Measurements from ENCODE around the gene AFDN. TPM values are rescaled to one million over a fixed set of nuclear protein-coding genes. Genes with fewer than 3 reads are reported as not detected.

Gene AFDN
- total RNA-seq, 4 donors from 2014 or later: 66.9 to 88.0 (median 75.3) TPM

- Histone ChIP-seq H3K4me3 (no peak overlapping the region), H3K9me3 (no peaks in the 10 kb centered on the region), H3K4me1 (peaks cover 0 to 5% (median 0%) of the 10 kb centered on the region in 4 donors), H3K27ac (replicated peaks in 1 of 4) (no peak overlapping the region), H3K27me3 (no peaks in the 10 kb centered on the region), H3K36me3 (peaks cover 11 to 49% (median 29%) of the 10 kb centered on the region in 4 donors)
- TF ChIP-seq EP300 (IDR thresholded peaks at IDR 0.05) (no peak), POLR2A (IDR thresholded peaks at IDR 0.05; ENCODE audit: low read depth) (no peak), POLR2AphosphoS5 (IDR thresholded peaks at IDR 0.05) (no peak)
- TF ChIP-seq, protein P1, sequence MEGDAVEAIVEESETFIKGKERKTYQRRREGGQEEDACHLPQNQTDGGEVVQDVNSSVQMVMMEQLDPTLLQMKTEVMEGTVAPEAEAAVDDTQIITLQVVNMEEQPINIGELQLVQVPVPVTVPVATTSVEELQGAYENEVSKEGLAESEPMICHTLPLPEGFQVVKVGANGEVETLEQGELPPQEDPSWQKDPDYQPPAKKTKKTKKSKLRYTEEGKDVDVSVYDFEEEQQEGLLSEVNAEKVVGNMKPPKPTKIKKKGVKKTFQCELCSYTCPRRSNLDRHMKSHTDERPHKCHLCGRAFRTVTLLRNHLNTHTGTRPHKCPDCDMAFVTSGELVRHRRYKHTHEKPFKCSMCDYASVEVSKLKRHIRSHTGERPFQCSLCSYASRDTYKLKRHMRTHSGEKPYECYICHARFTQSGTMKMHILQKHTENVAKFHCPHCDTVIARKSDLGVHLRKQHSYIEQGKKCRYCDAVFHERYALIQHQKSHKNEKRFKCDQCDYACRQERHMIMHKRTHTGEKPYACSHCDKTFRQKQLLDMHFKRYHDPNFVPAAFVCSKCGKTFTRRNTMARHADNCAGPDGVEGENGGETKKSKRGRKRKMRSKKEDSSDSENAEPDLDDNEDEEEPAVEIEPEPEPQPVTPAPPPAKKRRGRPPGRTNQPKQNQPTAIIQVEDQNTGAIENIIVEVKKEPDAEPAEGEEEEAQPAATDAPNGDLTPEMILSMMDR (IDR thresholded peaks at IDR 0.05): no peak
- intact Hi-C loops (cut with DNase I): no loop called here
- DNase-seq (ENCODE audit: extremely low spot score): no peak
Observed at GRCh38 chr6:167910007-167910406, 83.3 kb downstream of the AFDN start.

DNA sequence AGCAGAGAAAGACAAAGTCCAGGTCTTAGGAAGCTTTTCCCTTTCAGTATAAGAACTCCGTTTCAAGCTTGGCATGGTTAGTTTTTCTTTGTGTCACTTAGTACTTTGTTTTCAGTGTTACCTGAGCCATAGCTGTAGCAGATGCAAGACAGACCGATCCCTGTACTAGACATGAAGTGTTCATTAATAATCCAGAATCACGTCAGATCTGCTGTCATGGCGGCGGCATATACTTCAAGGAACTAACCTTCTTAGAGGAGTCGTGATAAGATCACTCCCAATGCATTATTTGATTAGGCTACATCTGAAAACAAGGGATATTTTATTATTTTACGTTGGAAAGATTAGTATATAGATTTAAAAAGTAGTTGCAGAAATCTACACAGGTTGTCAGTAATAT, 83.9 kb downstream of the AFDN start:
- TF ChIP-seq, protein P1 (IDR thresholded peaks at IDR 0.05): no peak
- no peak for TF ChIP-seq POLR2A (IDR thresholded peaks at IDR 0.05; ENCODE audit: low read depth)
- TF ChIP-seq EP300 (IDR thresholded peaks at IDR 0.05): no peak
- TF ChIP-seq POLR2AphosphoS5 (IDR thresholded peaks at IDR 0.05): no peak
- intact Hi-C loops (cut with DNase I): no loop called here
- peaks cover 0 to 5% (median 0%) of the 10 kb centered on the region in 4 donors for H3K4me1 ChIP-seq
- peaks cover 15 to 50% (median 30%) of the 10 kb centered on the region in 4 donors for H3K36me3 ChIP-seq
- no peak overlapping the region for H3K4me3 ChIP-seq
- H3K9me3 ChIP-seq: no peaks in the 10 kb centered on the region
- 80% methylated on average over 7 of the region's 7 CpGs for WGBS
- H3K27ac ChIP-seq (replicated peaks in 1 of 4): no peak overlapping the region
- peak; percentile 66 for DNase-seq (ENCODE audit: extremely low spot score)
- no peaks in the 10 kb centered on the region for H3K27me3 ChIP-seq

- no peak for TF ChIP-seq POLR2AphosphoS5 (IDR thresholded peaks at IDR 0.05)
- TF ChIP-seq, protein P1 (IDR thresholded peaks at IDR 0.05): no peak
- TF ChIP-seq EP300 (IDR thresholded peaks at IDR 0.05): no peak
- TF ChIP-seq POLR2A (IDR thresholded peaks at IDR 0.05; ENCODE audit: low read depth): no peak
- Histone ChIP-seq H3K27ac (replicated peaks in 1 of 4) (no peak overlapping the region), H3K36me3 (peaks cover 22 to 68% (median 44%) of the 10 kb centered on the region in 4 donors), H3K4me1 (no peaks in the 10 kb centered on the region), H3K27me3 (no peaks in the 10 kb centered on the region), H3K9me3 (no peaks in the 10 kb centered on the region), H3K4me3 (no peak overlapping the region)
- 98% methylated on average over 2 of the region's 2 CpGs for WGBS
- no peak for DNase-seq (ENCODE audit: extremely low spot score)
- intact Hi-C loops (cut with DNase I): no loop called here
Observed at GRCh38 chr6:167912494-167912893, 85.8 kb downstream of the AFDN start.

GRCh38 chr6:167913699-167914098, 87.0 kb downstream of the AFDN start:
- H3K4me3 ChIP-seq: no peak overlapping the region
- no peaks in the 10 kb centered on the region for H3K27me3 ChIP-seq
- intact Hi-C loops (cut with DNase I): no loop called here
- no peak for TF ChIP-seq EP300 (IDR thresholded peaks at IDR 0.05)
- TF ChIP-seq, protein P1 (IDR thresholded peaks at IDR 0.05): no peak
- TF ChIP-seq POLR2A (IDR thresholded peaks at IDR 0.05; ENCODE audit: low read depth): no peak
- no peak for TF ChIP-seq POLR2AphosphoS5 (IDR thresholded peaks at IDR 0.05)
- no peaks in the 10 kb centered on the region for H3K9me3 ChIP-seq
- no peaks in the 10 kb centered on the region for H3K4me1 ChIP-seq
- peaks cover 29 to 75% (median 55%) of the 10 kb centered on the region in 4 donors for H3K36me3 ChIP-seq
- H3K27ac ChIP-seq (replicated peaks in 1 of 4): no peak overlapping the region
- peak; percentile 45 for DNase-seq (ENCODE audit: extremely low spot score)
- 90% methylated on average over 3 of the region's 3 CpGs for WGBS

DNA sequence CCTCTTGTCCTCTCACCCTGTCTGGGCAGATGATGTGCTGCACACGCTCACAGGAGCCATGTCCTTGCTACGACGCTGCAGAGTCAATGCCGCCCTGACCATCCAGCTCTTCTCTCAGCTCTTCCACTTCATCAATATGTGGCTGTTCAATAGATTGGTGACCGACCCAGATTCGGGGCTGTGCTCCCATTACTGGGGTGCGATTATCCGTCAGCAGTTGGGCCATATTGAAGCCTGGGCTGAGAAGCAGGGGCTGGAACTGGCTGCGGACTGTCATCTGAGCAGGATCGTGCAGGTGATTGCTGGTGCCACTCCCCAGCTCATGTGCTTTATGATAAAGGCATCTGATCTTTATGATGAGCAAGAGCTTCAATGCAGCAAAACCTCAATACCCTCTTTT, 88.4 kb downstream of the AFDN start:
- Histone ChIP-seq H3K27ac (replicated peaks in 1 of 4) (no peak overlapping the region), H3K9me3 (no peaks in the 10 kb centered on the region), H3K27me3 (no peaks in the 10 kb centered on the region), H3K4me3 (no peak overlapping the region), H3K36me3 (peaks cover 39 to 89% (median 68%) of the 10 kb centered on the region in 4 donors), H3K4me1 (no peaks in the 10 kb centered on the region)
- 98% methylated on average over 10 of the region's 10 CpGs for WGBS
- intact Hi-C loops (cut with DNase I): no loop called here
- TF ChIP-seq POLR2AphosphoS5 (IDR thresholded peaks at IDR 0.05): no peak
- TF ChIP-seq EP300 (IDR thresholded peaks at IDR 0.05): no peak
- TF ChIP-seq POLR2A (IDR thresholded peaks at IDR 0.05; ENCODE audit: low read depth): no peak
- TF ChIP-seq, protein P1 (IDR thresholded peaks at IDR 0.05): no peak
- DNase-seq (ENCODE audit: extremely low spot score): peak; percentile 39
